Measurements from ENCODE around the gene ZFYVE27.

The ZFYVE27 gene

DNA sequence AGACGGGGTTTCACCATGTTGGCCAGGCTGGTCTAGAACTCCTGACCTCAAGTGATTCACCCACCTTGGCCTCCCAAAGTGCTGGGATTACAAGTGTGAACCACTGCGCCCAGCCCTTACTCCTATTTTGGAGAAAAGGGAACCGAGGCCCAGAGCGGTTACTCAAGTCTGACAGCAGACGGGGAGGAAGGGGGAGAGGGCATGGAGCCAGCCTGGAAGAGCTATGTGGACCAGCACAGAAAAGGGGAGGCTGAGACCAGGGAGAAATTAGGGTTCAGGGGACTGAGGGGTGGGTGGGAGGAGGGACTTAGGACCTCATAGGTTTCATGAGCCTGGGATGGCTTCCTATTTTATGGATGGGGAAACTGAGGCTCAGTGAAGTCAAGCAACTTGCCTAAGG is 33.3 kb downstream of the ZFYVE27 start:
- DNase-seq: no peak

DNA sequence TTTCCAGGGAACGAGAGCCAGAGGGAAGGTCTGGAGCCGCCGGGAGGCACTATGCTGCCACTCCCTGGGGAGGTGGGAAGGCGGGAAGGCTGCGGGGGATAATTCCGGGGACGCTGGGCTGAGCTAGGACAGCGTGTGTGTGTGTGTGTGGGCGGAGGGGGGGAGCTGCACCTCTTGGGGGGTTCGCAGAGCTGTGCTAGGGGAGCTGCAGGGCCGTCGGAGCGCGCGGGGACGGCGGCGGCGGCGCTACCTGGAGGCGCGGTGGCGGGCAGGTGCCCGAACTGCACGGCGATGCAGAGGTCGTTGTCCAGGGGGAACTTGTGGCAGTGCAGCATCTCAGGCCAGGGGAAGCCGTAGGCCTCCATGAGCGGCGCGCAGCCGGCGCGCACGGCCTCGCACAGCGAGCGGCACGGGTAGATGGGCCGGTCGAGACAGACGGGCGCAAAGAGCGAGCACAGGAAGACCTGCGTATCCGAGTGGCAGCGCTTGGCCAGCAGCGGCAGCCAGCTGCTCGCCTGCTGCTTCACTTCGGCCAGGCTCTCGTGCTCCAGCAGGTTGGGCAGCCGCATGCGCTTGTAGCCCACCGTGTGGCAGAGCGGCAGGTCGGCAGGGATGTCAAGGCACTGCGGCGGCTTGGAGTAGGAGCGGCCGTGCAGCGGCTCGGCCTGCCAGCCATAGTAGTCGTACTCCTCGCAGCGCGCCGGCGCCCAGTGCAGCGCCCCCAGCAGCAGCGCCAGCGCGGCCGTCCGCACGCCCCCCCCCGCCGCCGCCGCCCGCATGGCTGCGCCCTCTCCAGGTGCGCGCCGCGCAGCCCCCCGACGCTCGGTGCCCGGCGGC is 34.3 kb downstream of the ZFYVE27 start:
- peak; percentile 80 for DNase-seq

DNA sequence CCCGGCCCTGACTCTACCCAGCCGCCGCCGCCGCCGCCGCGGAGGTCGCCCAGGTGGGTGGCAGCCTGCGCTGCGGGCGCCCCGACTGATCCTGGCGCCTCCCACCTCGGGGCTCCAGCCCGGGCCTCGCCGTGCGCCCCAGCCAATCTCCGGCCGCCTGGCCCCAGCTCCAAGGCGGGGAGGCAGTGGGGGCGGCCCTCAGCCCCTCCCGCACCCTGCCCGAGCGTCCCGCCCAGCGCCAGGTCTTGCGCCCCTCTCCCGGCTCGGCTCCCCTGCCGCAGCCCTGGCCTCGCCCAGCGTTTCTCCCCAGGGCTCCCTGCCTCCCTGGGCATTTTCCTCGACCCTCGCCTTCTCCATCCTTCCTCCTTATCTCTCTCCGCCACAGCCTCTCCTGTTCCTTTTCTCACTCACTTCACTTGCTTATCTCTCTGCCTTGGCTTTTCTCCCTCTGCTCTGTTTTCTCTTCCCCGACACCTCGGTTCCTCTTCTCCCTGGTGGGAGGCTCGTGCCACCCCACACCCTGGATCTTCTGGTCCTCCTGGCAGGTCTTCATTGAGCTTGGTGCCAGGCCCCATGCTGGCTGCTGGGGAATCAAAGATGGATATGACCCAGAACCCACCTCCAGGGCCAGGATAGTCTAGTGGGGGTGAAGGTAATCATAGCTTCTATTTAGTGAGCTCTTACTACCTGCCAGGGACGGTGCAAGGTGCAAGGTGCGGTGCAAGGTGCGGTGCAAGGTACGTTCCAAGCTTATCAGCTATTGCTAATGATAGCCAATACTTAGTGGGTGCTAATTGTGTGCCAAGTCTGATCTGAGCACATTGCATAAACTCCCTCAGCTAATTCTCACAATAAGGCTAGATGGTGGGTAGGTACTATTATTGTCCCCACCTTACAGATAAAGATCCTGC is 35.2 kb downstream of the ZFYVE27 start, which contains the start of gene SFRP5:
Gene SFRP5 (minus strand): TSS at position 87 of the 911 bp plus-strand sequence. CDS start 166 bp downstream, outside the sequence.
- peak; percentile 17 for DNase-seq

DNA sequence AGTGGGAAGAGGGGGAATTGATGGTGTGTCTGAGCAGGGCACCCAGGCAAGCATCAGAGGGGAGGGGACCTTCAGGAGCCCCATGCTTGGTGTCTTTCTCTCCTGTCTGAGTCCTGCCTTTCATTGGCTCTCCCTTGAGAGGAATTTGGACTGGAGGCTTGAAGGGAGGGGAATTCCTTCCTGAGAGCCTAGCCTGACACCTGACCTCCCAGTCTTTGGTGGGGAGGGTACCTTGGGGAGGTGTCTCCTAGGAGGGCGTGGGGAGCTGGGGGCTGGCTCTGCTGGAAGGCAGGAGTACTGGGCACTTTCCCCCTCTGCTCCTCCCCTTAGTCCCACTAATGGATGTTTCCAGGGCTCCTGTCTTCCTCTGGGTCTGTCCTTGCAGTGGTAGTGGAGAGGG is 36.2 kb downstream of the ZFYVE27 start:
- no peak for DNase-seq

DNA sequence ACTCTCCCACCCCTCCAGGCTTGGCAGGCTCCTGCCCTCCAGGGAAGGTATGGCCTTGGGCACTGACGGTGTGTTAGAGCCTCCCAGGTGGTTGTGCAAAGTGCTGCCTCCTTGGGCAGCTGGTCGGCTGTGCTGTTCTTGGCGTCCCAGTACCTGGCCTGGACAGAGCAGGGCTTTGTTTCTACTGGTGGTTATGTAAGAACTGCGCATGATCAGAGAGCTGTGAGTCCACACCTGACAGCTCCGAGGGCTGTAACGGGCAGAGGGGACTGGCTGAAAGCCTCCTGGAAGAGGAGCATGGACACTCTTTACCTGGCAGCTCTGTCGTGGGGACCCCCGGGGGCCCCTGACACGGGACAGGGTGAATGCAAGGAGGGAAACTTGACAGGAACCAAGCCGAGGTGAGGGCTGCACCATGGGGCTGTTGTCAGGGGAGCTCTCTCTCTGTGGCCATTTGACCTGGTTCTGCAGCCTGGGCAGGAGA is 37.9 kb downstream of the ZFYVE27 start:
- no peak for DNase-seq

DNA sequence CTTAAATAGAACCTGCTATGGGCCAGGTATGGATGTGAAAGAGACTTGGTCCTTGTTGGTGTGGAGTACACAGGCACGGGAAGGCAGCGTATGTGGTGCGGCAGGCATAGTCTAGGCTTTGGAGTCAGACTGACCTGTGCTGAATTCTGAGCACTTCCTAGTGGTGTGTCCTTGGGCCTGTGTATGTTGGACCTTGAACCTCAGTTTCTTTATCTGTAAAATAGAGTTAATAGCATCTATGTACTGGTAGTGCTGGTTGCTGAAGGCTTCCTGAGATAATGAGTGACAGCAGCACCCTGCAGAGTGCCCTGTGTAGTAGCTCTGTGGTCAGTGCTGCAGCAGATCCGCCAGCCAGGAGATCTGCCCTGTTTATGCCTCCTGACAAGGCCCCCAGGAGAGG is 40.2 kb downstream of the ZFYVE27 start:
- DNase-seq: no peak

DNA sequence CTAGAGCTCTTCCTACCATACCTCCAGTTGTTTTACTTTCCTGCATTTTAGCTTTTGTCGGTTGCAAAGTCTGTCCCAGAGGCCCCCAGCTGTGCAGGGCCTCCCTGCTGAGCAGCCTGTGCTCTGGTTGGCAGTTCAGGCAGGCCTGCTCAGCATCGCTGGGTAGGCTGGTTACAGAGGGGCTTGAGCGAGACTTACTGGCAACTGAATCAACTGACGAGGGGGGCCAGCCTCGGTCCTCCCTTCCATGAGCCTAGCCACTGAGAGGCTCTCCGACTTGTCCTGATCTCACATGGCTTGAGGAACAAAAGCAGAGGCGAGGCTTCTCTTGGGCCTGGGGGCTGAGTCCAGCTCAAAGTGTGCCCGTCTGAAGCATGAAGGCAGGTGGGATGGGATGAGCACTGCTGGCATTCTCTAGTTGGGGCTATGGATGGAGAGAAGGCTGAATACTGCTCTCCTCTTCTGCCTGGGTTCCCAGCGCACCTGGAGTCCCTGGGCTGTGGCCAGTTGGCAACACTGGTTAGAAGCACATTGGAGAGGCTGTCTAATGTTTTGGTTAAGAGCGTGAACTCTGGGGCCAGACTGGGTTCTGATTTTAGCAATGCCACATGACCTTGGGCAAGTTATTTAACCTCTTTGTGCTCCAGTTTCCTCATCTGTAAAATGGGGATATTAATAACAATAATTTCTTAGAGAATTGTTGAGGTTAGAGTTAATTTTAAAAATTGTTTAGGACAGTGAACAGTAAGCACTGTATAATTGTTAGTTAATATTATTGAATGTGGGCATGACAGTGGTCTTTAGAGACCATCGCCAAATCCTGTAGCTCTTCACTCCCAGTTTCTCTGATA is 41.7 kb downstream of the ZFYVE27 start:
- peak; percentile 23 for DNase-seq

DNA sequence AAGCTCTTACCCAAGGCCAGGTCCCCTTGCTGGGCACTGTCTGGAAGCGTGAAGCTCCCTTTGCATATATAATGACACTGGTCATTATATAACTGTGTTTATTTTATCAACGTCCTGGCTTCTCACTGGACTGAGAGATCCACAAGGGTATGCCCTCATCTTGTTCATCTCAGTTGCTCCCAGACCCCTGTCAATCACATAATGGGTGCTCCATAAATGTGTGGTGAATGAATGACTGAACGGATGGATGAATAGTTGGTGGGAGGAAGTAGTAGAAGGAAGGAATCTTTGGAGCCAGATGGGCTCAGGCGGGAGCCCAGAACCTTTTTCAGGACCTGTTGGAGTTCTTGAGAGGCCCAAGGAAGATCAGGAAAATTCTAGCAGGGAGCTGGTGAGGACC is 42.6 kb downstream of the ZFYVE27 start:
- no peak for DNase-seq

DNA sequence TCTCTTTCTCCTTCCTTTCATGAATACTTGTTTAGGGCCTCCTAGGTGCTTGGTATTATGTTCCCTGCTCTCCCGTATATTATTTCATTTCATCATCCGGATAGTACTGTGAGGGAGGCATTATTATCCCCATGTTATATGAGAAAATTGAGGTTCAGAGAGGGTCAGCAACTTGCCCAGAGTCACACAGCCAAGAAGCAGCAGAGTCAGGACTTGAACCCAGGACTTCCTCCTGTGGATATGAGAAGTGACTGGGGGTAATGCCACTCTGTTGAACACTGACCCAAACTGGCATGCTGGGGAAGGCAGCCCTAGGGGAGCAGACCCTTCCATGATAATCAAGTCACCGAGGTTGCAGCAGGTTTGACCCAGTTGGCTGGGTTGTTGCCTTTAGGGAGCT is 43.0 kb downstream of the ZFYVE27 start:
- no peak for DNase-seq

DNA sequence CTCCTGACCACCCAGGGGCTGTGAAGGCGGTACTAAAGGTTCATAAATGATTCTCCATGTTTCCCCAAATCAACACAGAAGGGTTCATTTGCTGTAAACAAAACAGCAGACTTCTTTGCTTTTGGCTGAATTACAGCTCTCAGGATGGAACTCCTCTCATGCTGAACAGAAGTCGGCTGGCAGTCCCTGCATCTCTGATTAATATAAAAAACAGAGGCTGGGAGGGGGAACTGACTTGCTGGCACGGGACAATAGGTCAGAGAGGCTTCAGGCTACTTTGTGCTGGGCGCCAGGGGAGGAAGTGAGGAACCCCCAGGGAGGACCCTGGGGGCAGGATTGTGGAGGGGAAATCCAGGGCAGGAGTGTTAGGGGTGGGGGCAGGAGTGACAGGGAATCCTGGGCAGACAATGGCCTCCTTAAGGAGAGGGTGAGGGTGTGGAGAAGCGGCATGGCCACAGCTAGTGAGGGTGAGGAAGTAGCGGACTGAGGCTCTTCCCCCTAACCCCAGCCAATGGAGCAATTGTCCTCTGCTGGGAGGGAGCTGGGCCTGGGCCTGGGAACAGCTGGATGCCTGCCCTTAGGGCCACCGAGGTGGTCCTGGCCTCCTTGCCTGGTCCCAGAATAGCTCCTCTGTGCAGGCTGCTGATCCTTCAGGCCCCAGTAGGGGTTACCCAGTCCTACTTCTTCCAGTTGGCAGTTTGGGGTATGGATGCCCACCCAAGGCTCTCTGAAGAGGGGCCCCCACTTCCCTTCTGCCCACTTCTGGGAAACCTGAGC is 44.1 kb downstream of the ZFYVE27 start:
- peak; percentile 32 for DNase-seq

DNA sequence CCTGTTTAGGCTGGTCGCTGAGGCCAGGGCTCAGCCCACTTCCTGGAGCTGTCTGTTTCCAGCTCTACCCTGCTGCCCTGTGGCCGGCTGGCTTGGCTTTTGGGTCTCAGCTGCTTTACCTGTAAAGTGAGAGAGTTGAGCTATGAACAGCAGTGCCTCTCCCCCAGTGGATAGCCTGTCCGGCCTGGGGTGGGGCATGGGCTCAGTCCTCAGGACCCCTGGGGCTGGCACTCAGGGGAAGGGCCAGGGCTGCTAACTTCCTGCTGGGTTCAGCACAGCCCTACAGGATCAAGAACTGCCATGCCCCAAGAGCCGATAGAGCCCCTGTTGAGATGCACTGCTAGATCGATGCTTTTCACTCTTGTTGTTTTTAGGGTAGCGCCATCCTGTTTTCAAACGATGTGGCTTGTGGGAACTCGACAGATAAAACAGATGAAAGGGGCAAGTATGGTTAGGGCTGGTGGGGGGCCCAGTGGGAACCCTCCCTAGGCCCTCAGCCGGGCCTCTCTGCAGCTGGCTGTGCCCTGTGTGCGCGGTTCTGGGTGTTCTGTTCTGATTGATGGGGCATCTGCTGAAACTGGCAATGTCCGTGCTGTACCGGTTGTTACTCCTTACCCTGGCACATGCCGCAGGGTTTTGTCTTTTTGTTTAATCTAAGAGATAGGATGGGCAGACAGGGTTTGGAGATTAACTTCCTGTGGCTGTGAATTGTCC is 44.8 kb downstream of the ZFYVE27 start:
- DNase-seq: no peak

DNA sequence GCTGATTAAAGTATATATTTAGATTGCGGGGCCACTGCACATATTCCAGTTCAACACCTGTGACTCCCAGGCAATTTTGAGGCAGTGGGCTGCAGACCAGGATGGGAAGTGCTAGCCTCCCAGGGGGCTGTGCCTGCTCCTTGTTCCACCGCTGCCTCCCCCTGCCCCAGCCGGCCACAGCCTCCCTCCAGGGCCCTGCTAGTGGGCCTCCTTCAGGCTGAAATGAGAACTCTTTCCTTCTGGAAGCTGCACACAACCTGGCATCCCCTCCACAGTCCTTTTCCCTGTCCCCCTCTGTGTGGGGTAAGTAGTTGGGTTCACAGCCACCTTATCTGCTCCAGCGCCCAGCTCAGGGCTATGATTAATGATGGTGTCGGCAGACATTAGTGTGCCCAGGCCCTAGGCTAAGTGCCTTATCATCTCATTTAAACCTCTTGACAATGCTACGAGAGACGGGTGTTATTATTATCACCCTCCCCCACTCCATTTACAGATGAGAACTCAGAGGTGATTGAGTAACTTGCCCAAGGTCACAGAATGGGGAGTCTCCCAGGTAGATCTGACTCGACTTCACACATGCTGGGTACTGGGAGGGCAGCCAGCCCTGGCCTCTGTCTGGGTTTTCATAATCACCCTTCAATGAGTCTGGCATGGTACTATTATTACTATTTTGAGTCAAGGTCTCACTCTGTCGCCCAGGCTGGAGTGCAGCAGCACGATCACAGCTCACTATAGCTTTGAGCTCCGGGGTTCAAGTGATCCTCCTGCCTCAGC is 45.7 kb downstream of the ZFYVE27 start:
- DNase-seq: no peak

DNA sequence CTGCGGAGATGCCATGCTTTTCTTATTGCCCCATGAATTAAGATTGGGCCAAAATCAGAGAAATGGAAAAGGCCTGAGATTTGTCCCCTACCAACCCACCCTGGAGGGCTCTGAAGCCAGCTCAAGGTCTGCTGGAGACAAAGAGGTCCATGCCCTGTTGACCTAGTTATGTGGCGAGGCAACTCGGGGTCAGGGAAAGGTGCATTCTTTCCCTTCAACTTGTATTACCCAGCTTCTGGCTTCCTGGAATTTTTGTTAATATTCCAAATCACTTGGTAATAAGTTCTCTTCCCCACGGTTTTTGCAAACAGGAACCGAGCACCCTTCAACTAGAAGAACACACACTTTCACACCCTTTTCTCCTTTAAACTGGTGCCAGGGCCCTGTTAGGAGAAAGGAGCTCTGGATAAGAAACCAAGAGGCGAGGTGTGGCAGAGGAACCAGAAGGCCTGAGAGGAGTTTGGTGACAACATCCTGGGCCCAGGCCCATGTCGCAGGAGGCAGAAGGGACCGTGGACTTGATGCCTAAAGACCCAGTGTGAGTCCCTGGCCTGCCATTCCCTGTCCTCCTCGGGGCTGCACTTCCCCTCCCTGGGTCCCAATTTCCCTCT is 47.4 kb downstream of the ZFYVE27 start:
- DNase-seq: no peak

DNA sequence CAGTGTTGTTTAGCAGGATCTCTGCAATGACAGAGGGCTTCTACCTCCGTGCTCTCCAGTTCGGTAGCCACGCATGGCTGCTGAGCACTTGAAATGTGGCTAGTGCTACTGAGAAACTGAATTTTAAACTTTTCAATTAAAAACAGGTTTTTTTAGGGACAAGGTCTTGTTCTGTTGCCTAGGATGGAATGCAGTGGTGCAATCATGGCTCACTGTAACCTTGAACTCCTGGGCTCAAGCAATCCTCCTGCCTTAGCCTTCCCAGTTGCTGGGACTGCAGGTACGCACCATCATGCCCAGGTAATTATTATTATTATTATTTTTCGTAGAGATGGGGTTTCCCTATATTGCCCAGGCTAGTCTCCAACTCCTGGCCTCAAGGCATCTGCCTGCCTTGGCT is 48.3 kb downstream of the ZFYVE27 start:
- DNase-seq: no peak

DNA sequence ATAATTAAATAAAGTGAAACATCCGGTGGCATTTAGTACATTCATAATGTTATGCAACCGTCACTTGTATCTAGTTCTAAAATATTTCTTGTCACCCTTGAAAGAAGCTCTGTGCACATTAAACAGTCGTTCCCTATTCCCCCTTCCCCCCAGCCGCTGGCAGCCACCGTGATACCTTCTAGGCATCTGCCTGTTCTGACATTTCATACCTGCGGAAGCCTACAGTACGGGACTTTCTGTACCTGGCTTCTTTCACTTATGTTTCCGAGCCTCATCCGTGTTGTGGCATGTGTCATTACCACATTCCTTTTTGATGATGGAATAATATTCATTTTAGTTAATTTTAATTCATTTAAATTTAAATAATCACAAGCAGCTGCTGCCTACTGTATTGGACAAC is 48.8 kb downstream of the ZFYVE27 start:
- DNase-seq: no peak

DNA sequence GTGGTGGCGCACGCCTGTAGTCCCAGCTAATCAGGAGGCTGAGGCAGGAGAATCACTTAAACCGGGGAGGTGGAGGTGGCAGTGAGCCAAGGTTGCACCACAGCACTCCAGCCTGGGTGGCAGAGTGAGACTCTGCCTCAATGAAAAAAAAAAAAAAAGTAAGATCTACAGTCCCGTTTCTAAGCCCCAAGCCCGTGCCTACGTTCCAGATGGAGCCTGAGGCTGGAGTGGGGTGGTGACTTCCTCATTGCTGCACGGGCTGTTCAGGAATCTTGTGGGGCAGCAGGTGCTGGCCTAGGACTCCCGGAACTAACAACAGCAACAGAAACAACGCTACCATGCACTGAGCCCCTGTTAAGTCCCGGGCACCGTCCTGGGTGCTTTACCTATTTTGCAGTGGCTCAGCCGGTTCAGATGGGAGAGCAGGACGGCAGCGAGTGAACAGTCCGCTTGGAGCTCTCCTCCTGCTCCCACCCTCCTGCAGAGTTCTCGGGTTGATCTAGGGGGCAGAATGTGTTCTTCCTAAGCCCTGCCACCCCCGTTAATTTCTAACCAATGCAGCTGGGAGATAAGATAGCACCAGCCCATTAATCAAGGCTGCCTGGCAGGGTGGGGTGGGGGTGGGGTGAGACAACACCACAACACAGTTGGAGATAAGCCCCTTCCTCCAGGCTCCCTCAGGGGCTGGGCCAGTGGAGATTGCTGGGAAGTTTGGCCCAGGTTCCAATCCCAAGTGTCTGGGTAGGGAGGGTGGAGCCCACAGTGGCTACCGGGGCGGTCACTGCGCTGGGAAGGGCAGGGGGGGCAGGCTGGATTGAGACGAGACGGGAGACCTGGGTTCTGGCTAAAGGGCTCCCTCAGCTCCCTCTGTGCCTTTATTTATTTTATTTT is 51.9 kb downstream of the ZFYVE27 start:
- DNase-seq: no peak

DNA sequence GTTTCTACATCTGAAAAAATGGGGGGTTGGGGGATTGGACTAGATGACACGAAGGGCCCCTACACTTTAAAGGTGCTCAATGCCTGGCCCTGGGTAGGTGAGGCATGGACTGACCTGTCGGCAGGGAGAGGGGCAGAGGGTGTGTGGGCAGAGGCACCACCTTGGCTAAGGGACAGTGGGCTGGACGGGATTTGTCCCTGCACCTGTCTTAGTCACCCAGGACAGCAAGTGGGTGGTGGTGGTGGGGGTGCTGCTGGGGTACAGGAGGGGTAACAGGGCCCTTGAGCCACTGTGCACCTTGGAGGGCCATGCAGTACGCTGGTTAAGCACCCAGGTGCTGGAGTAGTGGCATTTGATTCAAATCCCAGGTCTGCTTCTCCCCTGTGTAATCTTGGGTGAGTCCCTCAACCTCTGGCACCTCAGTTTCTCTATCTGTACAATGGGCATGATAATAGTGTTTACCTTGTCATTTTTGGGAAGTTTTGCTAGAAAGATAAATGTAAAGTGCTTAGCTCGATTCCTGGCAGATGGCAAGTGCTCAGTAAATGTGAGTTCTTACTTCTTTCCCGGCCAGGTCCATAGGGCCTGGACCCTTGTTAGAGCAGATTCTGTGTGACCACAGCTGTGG is 53.0 kb downstream of the ZFYVE27 start:
- DNase-seq: no peak
